G401.6 (cell line): Measurements from ENCODE around the gene SPAG9.

Source experiments
- FAIRE-seq: peaks from 2 replicates; lab custom pipeline; 2012; peaks lifted over from hg19 to GRCh38; lab: Jason Lieb, UNC

Gene SPAG9

GRCh38 chr17:50935221-50935995 lies 185.3 kb downstream of the SPAG9 start:
- no peak for FAIRE-seq

DNA sequence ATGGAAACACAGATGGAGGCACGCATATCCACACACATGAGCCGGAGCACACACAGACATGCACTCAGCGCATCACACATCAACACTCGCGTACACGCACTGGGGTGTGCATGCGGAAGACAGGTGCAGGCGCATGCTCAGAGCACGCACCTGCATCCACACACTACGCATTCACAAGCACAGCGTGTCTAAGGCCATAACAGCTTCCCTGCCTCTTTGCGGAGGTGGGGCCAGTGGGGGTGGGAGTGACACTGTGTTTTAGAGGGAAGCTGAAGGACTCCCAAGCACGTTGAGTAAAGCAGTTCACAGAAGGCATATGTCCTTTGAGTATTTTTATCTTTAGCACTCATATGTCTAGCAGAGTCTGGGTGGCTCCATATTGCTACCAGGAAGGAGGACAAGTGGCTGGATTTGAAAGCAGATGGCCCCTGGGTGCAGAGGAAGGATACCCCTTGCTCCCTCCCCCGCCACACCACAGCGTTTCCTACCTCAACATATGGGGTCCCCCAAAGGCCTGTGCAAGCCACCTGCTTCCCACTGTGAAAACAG lies 185.9 kb downstream of the SPAG9 start:
- FAIRE-seq, result no peak

DNA sequence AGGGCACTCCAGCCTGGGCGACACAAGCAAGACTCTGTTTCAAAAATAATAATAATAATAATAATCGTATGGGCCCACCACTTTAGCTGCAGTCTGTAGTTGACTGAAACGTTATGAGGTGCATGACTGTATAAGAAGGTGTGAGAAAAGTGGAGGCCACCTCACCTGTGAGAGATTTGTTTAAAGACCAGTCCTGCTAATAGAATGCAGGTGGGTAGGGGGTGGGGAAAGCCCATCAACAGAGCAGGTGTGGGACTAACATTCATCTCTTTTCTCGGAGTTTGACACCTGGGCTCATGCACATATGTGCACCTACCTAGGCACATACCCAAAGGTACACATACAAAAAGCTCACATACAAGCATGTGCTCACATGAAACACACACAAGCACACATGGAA lies 186.5 kb downstream of the SPAG9 start:
- FAIRE-seq, result no peak

- no peak for FAIRE-seq
Measured at GRCh38 chr17:50931144-50931908, 189.3 kb downstream of the SPAG9 start.

GRCh38 chr17:50928646-50929045 lies 192.0 kb downstream of the SPAG9 start:
- no peak for FAIRE-seq

DNA sequence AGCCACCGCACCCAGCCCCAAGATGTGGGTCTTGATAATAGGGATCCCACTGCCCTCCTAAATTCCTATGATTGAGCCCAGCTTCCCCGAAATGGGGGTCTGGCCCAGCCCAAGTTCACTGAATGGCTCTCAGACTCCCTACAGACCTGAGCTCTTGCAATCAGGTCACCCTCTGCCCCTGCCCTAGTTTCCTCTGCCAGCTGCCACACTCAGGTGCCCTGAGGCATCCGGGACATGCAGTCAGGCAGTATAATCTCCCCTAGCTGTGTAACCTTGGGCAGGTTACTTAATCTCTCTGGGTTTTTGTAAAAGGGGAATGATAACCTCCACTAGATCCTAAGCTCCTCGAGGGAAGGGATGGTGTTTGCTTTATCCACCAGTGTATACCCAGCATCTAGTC lies 193.4 kb downstream of the SPAG9 start:
- no peak for FAIRE-seq

- no peak for FAIRE-seq
Measured at GRCh38 chr17:50926523-50926922, 194.1 kb downstream of the SPAG9 start.

DNA sequence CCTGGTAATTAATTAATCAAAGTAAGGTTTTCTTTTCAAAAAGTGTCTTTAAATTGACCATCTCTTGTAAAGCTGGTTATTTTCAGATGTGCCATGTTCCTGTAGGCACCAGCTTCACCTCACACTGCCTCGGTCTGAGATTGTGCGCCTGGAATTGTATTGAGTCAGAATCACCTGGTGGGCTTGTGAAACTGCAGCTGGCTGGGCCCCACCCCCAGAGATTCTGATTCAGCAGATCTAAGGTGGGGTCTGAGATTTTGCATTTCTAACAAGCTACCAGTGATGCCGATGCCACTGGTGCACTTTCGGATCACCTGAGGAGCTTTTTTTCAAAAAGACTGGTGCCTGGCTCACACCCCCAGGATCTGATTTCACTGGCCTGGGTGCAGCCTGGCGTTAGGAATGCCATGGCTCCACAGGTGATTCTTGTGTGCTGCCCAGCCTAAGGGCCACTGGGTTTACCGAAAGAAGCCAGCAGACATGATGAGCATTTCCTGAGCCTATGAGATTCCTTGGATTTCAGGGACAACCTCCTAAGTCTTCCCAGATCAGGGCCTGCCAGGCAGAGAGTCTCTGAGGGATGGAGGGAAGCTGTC lies 195.3 kb downstream of the SPAG9 start:
- no peak for FAIRE-seq

DNA sequence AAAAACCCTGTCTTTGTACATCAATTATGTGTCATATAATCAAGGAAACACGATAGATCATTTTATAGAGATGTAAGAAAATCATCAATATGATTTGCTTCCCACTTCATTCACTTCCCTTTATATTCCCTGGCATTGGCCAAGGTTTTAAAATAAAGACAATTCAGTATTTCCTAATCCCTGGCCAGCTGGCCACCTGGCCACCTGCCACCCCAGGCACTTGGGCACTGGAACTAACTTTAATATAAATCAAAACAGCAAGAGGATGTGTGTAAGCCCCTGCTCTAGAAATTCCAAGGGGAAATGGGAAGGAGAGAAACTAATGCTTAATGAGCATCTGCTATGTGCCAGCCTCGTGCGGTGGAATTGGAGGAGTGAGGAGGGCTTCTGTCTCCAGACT lies 195.9 kb downstream of the SPAG9 start:
- FAIRE-seq, result no peak

DNA sequence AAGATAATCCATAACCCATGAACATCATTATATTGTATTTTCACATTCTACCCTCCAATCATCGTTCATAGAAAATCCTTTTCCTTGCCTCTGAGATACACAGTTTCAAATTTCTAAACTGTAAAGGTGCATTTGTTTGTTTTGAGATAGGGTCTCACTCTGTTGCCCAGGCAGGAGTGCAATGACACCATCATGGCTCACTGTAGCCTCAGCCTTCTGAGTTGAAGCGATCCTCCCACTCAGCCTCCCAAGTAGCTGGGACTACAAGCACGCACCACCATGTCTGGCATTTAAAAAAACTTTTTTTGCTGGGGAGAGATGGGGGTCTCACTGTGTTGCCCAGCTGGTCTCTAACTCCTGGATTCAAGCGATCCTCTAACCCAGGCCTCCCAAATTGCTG lies 196.4 kb downstream of the SPAG9 start:
- FAIRE-seq, result no peak

- no peak for FAIRE-seq
Measured at GRCh38 chr17:50923611-50924010, 197.1 kb downstream of the SPAG9 start.

GRCh38 chr17:50922721-50923405 lies 197.8 kb downstream of the SPAG9 start:
- no peak for FAIRE-seq

DNA sequence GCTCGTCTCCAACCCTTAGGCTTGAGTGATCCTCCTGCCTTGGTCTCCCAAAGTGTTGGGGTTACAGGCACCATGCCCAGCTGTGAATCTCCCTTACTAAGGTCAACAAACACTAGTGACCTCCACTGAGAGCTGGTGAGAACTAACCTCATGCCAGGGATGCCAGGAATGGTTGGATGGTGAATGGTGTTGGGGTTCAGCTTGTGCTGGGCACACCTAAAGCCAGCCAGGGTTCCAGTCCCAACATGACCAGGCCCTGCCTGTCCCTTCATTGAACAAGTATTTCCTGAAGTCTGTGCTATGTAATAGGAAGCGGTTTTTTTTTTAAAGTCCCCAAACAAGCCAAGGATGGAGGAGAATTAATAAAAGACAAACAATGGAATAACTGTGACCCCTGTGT lies 198.6 kb downstream of the SPAG9 start:
- no peak for FAIRE-seq

- no peak for FAIRE-seq
Measured at GRCh38 chr17:50920891-50921586, 199.6 kb downstream of the SPAG9 start.

GRCh38 chr17:50920041-50920410 lies 200.6 kb downstream of the SPAG9 start:
- no peak for FAIRE-seq

- FAIRE-seq, result no peak
Measured at GRCh38 chr17:50919321-50920040, 201.2 kb downstream of the SPAG9 start.

DNA sequence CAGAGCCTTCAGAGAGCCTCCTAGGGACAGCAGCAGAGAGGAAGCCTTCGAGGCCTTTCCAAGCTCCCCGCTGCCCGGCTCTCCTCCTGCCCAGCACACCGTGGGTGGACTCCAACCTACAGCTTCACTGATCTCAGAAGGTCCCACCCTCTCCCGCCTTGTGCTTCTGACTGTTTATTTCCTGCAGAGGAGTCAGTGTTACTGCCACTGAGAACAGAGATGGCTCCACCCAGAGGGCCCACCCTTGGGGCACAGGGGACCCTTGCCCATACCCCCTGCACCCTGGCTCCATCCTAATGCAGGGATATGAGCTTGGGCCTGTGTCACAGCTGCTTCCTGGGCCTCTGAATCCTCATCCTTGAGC lies 201.8 kb downstream of the SPAG9 start:
- no peak for FAIRE-seq

- FAIRE-seq, result no peak
Measured at GRCh38 chr17:50918071-50918932, 202.4 kb downstream of the SPAG9 start.

GRCh38 chr17:50917418-50917743 lies 203.3 kb downstream of the SPAG9 start:
- FAIRE-seq, result no peak

- FAIRE-seq, result no peak
Measured at GRCh38 chr17:50916708-50917417, 203.8 kb downstream of the SPAG9 start.
